Stimulated activated CD8-positive, alpha-beta memory T cell treated with anti-CD3 and anti-CD28 coated beads, Interleukin-12 subunit alpha, Interleukin-12 subunit beta, amount 100 ng/mL, for 24 hours (primary cell): Measurements from ENCODE around the gene CDHR3.
"Not testable (repeated sequence)": the region's sequence is repeated elsewhere in the genome, so short reads cannot be mapped to it uniquely, and the experiment has no call there.

Experiments
- DNase-seq: peaks from one replicate; pipeline ENCODE4 v3.0.0-alpha.2; 2020; ENCODE audit errors: extremely low read depth

CDHR3 gene

DNA sequence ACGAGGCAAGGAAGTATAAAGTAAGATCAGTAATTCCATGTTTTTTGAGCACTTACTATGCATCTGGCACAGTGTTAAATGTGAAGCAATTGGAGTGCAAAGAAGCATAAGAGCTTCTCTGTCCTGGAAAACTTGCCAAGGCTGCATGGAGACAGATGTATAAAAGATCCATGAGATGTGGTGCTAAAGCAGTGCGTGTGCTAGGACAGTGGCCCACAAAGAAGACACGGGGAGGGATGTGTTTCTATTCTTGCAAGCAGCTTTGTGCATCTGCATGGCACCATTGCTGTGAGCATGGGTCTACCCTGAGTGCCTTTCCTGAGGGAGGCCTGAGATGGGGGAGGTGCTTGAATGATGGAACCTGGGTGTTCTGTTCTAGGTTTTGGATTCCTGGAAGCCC lies 5.1 kb upstream of the CDHR3 start:
- no peak for DNase-seq

DNA sequence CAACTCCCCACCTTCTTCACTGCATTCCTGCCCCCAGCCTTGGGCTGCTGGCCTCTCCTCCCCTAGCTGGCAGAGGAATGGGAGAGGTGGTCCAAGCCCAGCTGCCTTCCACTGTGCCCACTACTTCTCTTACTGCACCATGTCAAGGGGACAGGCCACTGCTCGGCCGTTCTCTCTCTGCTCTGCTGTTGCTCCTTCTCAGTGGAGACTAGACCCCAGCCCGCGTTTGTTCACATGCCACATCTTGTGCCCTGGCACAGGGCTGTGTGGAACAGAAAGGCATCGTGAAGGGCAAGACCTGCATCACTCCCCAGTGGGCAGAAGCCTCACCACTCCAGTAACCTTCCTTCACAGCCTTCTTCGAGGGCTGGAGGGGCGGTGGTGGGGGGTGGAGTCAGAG lies 711 bp upstream of the CDHR3 start:
- DNase-seq, result no peak

DNA sequence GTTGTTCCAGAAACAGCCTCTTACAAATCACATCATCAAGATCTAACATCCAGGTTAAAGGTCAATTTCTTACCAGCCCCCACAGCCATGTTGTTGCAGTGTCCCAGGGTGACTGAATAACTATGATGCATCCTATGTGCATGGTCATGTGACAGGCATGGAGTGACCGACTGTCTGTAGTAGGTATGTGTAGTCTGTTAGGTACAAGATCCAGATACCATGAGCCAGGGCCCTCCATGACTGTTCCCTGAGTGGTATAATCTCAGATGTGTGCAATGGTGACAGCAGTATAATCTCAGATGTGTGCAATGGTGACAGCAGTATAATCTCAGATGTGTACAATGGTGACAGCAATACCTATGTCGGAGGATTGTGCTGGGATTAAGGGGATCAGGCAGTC lies 8.8 kb downstream of the CDHR3 start:
- no peak for DNase-seq

DNA sequence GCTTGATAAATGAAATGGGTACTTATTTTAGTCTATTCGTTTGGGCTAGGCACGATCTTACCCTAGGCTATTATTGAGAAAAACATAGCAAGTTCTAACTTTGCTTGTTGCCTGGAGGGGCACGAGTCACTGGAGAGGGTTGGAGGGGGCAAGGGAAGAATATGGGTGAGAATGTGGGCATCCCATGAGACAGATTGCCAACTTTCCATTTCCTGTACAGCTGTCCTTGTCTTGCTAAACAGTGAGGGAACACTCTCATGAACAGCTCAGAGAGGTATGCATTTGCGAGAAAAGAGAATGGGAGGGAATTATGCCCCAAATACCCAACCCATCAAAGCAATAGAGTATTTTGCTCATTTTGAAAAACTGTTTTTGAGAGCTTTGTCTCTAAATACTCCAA lies 9.2 kb downstream of the CDHR3 start:
- DNase-seq, result no peak

DNA sequence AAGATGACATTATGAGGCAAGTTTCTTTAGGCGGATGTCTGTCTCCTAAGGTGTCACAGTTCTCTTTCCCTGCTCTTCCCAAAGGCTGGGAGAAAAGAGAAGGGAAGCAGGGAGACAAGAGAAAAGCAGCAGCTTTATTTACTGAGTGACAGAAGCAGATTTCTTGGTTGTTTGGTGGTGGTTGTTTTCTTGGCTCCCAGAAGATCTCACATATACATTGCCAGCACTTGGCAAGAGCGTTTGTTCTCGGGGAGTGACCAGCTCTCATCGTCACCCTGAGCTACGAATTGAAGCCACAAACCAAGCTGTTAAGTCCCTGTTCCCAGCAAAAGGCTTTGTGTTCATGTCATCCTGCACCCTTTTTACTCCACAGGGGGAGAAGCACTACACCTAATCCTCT lies 11.4 kb downstream of the CDHR3 start:
- DNase-seq, result no peak

DNA sequence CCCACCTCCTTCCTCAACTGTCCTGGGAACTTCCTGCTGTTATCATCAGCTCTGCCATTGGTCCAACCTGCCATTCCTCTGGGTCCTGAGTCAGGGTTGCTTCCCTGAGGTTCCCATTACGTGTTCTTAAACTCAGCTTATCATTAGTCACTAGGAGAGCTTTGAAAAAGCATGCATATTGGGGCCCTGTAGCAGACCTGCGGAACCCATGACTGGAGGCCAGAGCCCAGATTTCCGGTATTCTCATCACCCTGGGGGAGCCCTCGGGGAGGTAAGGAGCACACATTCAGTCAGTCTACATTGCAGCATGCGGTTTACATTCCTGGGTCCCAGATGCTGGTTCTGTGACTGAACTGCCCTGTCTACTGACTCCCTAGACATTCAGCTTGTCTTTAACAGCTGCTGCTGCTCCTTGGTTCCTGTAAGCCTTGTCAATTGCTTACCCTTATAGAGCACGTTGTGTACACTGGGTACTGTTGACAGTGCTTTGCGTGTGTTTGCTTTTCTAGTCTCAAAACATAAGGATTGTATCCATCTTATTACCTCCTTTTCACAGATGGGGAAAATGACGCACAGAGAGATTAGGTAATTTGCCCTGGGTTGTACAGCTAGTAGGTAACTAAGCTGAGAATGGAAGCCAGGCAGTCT lies 12.8 kb downstream of the CDHR3 start:
- no peak for DNase-seq

DNA sequence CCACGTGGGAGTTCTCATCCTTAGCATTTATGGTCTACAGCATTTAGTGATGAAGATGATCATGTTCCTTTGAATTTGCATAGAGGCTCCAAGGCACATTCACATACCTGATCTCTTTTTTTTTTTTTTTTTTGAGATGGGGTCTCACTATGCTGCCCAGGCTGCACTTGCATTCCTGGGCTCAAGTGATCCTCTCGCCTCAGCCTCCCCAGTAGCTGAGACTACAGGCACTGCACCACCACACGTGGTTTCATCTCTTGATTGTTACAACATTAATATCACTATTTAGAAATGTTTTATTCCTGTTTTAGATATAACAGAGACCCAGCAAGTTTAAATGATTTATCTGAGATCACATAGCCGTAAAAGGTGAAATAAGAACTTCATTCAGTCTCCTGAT lies 13.8 kb downstream of the CDHR3 start:
- DNase-seq, result no peak

DNA sequence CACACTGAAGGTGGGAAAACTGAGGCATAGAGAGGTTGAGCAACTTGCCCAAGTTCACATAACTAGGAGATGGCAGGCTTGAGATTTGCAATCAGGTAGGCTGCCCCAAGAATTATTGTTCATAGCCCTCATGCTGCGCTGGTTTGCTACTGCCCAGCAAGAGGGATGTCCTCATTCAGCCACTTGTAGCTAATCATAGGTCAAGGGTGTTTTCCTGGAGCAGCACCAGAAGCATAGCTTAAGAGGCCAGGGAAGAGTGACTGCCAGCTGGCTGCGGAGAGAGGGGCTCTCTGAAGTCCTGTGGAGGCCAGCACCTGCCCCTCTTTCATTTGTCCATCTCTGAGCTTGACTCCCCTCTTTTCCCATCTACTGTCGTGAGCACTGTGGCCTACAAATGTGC lies 15.0 kb downstream of the CDHR3 start:
- no peak for DNase-seq

DNA sequence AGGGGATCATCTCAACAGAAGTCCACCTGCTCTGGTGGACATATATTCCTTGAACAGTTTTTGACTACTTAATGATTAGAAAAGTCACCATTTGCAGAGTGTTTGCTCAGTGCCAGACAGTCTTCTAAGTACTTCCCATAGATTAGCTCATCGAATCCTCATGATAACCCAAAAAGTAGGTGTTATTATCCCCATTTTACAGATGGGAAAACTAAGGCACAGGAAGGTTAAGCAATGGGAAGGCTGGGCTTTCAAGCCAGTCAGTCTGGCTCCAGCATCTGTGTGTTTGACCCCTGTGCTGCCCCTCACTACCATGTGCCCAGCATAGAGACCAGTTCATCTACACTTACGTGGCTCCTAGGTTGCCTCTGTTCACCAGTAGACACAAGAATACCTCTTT lies 15.9 kb downstream of the CDHR3 start:
- no peak for DNase-seq

DNA sequence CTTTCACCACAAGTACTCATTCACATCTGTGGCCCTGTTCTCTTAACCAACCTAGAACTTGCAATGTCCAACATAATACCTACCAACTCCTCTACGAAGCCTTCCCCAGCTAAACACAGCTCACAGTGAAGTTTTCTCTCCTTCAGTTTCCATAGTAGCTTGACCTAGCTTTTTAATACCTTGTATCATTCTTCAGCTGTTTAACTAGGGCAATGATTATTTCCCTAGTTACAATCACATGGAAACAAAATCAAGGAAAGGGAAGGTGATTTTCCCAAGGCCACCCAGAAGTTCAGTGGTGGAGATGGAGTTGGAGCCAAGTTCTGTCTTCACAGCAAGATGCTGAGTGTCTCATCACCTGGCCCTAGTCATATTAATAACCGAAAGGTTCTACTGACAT lies 16.3 kb downstream of the CDHR3 start:
- no peak for DNase-seq

DNA sequence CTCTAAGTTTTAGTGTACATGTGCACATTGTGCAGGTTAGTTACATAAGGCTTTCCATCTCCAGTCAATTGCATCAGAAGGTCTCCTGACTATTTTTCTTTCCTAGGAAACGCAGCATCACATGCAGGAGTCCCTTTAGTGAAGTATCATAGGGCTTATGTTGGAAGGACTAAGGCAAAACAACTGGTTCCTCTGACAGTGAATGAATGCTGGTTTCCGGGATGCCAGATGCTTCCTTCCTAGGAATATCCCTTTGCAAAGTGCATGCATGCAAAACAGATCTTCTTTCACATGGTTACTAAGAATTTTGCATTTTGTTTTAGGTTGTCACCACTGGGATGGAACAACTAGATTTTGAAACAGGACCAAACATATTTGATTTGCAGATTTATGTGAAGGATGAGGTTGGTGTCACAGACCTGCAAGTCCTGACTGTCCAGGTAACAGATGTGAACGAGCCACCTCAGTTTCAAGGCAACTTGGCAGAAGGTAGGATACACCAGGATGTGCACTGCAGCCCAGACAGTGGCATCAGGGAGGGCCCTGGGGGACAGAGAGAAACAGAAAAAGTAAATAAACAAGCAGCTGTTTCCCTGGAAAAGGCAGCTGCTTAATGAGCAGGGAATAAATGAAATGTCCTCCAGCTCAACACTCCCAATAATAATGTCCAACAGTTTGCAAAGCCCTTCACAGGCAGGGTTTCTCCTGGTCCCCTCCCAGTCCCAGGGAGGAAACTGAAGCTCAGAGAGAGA lies 17.8 kb downstream of the CDHR3 start:
- no peak for DNase-seq

DNA sequence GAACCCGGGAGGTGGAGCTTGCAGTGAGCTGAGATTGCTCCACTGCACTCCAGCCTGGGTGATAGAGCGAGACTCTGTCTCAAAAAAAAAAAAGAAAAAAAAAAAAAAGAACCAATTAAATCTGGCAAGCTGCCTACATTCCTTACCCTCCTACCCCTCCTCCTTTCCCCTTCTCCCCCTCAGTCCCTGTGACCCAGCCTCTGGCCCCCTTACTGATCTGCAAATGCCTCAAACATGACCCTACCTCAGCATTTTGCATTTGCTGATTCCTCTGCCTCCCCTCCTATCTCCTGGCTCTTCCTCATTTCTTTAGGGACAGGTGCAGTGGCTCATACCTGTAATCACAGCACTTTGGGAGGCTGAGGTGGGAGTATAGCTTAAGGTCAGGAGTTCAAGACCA lies 19.3 kb downstream of the CDHR3 start:
- no peak for DNase-seq

DNA sequence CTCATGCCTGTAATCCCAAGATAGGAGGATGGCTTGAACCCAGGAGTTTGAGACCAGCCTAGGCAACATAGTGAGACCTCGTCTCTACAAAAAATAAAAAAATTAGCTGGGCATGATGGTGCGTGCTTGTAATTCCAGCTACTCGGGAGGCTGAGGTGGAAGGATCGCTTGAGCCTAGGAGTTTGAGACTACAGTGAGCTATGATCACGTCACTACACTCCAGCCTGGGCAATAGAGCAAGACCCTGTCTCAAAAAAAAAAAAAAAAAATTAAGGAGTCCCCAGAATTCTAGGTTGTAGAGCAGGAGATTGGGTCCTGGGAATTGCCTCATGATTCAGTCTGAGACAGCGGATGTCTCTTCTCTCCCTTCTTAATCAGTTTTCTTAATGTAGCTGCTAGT lies 21.7 kb downstream of the CDHR3 start:
- not testable (repeated sequence) for DNase-seq

DNA sequence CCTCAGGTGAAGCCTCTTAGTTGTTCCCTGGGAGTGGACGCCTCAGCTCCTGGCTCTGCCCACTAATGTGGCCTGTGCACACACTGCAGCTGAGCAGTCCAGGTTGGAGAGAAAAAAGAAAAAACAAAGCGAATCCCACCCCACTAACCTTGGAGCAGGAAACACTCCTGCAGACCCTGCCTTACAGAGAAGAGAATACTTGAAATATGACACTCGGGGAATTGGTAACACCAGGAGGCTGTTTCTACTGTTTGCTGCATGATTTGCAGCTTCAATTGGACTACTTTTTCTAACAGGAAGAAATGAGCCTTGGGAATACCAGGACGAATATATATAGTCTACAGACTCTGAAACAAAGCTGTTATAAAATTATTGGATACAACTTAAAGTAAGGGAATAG lies 22.2 kb downstream of the CDHR3 start:
- DNase-seq, result no peak

DNA sequence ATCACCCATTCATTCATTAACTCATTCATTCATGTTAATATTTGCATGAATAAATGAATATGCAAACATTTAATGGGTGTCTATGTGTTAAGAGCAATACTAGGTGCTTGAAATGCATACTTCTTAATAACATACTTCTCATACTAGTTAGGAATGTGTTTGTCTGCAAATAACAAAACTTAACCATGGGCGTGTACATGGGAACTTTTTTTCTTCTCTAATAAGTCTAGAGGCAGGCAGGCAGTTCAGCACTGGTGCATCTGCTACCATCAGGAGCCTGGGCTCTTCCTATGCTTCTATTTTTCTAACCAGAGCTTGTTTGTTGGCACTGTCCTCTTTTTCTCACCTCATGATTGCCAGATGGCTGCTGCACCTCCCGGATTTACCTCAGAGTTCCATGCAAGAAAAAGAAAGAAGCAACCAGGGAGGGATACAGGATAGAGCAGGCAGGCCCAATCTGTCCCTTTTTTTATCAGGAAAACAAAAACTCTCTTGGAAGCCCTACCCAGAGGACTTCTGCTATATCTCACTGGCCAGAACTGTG lies 22.7 kb downstream of the CDHR3 start:
- no peak for DNase-seq

DNA sequence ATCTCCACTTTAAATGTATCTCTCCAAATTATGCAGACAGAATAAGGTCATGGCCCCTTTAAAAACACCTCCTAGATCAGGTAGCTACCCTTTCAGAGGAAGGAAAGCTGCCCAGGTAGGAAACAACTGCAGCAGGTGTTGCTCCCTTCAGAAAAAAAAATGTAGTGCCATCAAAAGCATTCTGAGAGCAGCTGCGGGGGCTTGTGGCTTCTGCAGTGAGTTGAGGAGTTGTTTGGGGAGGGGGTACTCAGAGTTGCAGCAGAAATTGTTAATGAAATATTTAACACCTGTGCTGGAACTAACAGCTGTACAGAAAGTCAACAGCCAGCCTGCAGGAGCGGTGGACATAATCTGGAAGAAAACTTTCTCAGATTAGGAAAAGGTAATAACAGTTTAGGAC lies 24.0 kb downstream of the CDHR3 start:
- DNase-seq, result no peak

DNA sequence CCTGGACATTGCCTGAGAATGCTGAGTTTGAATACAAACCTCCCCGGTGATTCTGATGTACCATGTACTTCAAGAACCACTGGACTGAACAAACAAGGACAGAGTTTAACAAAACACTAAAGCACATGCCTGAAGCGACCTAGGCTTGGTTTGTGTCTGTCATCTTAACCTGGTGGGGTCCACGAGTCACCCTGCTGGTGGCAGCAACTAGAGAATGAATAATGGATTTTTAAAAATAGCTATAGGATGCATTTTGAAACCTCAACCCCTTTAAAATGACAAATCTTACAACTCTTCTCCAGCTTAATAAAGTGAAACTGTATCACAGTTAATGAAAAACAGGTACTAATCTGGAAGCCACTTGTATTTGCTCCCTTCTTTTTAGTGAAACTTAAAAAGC lies 25.2 kb downstream of the CDHR3 start:
- no peak for DNase-seq

DNA sequence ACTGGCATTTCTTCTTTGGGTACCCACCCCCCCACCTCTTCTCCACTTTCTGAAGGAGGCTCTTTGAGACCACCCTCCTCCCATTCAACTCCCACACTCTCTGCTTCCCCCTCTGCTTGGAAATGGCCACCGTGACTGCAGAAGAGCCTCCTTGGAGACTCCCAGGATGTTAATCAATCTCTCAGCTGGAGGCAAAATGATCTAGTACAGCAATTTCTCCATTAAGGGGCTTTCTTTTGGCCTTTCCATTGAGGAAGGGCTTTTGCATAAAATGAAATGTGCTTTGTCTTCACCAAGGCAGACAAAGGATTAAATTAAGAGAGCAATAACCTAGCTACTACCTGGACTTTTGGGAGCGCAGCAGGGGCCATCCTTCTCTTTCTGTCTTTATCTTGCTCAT lies 26.1 kb downstream of the CDHR3 start:
- no peak for DNase-seq

DNA sequence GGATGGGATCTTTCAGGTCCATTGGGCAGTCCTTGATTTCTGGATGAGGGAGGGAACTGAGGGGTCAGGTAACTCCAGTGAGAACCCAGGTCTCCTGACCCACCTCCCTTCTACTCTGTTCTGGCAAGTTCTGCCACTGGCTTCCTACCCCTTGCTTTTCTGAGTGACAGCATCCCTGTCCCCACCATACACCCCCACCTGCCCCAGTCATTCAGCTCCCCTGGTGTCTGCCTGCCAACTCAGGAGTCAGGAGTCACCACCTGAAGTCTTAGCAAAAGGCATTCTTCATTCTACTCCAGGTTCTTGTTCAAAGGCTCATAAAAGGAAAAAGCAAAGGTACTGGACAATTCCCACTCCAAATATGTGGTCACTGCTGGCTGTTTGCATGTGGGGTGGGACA lies 26.6 kb downstream of the CDHR3 start:
- DNase-seq, result no peak

DNA sequence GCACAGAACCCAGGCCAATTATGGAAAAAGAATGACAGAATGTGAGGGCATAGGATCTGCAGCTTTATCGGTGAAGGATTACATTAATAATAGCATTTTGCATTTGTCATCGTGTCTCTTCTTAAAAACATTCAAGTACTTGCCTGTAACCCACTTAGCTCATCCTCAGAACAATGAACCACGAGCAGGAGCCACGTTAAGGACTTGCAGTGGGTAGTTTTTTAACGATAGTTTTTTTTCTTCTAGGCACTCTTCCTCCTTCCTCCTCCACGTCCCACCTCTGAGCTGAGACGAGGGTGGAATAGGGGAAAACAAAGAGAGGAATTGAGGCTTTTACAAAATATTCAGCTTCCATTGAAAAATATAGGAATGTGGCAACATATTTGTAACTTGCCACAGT lies 27.1 kb downstream of the CDHR3 start:
- DNase-seq, result no peak

DNA sequence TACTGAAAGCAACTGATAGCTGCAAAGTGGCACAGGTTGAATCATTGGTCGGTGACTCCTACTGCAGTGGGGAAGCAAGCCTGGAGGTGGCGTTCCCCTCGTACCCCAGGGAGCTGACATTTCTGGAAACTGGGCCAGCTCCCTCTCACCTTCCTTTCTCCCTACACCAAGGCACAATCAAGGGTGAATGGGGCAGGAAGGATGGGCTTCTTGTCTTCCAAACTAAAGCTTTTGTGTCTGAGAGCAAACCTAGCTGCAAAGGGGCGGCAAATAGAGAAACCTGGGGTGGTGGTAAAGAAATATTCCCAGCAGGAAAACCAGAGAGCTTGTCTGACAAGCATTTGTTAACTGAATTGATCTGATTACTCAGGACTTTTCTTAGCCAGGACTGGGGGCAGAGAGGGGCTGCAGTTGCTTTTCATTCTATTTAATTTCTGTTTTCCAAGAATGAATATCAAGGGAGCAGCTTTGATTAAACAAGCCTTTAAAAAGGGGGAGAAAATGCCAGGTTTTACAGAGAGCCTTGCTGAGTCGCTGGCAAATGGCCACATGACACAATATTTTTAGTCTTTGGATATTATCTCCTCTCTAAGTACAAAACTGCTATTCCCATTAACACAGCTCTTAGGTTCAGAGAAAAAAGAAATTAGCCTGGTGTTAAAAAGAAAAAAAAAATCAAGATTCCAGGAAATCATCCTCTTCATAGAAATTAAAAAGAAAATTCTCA lies 27.8 kb downstream of the CDHR3 start:
- no peak for DNase-seq

DNA sequence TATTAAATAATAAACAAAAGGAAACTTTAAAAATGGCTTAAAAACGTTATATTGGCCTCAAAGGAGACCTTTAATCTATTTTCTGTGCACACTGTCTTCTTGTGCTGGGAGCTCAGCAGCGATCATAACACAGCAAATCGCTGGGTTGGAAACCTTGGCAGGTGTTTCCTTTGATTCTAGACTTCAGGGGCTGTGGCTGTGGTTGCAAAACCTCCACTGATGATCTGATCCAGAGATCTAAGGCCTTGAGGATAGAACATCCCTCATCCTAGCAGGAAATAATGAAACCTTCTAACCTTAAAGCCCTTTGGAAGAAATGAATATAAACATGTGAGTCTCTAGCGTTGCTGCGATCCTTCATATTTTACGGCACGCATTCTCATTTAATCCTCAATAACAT lies 29.8 kb downstream of the CDHR3 start:
- no peak for DNase-seq
